Fibroblast of skin of abdomen (primary cell): ENCODE data around the gene INSM2. TPM values are rescaled to one million over a fixed set of nuclear protein-coding genes. Genes with fewer than 3 reads are reported as not detected.

ENCODE experiments used
- DNase-seq: peaks from one replicate; pipeline ENCODE4 v3.0.0-alpha.2; 2013
- polyA plus RNA-seq, 2 experiments: library from polyadenylated mRNA; unstranded; fragments of 120-200 nt; gene quantifications; one replicate each; pipeline ENCODE4 v1.2.1, GENCODE V29; 2013; ENCODE audit not compliant: insufficient read length in 2 of 2

INSM2 gene, protein sequence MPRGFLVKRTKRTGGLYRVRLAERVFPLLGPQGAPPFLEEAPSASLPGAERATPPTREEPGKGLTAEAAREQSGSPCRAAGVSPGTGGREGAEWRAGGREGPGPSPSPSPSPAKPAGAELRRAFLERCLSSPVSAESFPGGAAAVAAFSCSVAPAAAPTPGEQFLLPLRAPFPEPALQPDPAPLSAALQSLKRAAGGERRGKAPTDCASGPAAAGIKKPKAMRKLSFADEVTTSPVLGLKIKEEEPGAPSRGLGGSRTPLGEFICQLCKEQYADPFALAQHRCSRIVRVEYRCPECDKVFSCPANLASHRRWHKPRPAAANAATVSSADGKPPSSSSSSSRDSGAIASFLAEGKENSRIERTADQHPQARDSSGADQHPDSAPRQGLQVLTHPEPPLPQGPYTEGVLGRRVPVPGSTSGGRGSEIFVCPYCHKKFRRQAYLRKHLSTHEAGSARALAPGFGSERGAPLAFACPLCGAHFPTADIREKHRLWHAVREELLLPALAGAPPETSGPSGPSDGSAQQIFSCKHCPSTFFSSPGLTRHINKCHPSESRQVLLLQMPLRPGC
- polyA plus RNA-seq (2013, experiment 1 of 2; ENCODE audit: insufficient read length): not detected
- polyA plus RNA-seq (2013, experiment 2 of 2; ENCODE audit: insufficient read length): not detected

DNA sequence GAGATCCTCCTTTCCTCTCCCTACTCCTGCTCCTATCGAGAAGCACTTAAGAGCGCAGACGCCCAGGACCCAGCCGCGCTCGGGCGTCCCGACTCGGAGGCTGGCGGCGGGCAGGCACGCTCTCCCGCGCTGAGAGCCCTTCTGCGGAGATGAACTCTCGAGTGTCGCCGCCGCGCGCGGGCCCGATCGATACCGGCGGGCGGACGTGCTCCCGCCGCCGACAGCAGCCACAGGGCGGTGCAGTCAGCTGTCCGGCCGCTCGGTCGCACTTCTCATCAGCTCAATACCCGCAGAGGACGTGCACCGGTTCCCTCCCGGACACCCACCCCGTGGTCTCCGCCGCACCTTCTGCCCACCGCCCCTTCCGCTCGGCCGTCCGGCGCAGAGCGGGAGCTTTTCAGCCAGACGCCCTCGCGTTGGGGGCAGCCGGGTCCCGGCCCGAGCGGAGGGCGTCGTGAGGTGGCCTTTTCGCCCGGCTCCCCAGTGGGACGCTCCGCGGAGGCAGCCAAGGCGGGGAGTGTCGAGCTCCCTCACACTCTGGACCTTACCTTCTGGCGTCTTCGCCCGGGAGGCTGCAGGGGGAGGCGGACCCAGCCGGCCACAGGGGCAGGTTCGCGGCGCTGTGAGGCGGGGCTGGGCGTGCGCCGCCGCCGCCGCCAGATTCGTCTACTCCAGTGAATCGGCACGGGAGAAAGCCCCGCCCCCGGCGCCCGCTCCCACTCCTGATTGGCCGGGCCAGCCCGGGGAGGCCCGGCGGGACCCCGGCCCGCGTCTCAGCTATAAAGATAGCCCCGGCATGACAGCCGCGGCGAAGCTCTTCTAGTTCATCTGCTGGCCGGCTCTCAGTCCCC is at the start of gene INSM2:
INSM2 (plus strand) TSS at position 808 of the 851 bp plus-strand sequence. CDS start 89 bp downstream, outside the sequence.
- DNase-seq: peak; percentile 30

DNA sequence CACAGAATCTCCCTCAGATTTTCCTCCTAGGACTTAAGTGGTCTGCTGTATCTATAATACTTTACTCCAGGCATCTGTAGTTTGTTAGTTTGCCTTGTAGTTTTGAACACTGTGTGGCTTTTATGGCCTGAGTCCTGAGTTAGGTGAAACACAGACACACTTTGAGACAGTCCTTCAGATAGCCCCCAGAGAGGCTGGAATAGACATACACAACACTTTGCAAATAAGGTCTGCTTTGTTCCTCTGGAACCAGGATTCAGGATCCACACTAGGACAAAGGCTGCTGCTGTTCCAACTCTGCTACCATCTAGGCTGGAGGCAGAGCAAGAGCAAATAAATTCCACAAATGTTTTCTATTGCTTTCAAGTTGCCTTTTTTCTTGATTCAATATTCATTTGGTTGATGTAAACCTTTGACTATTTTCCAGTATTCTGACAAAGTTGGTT is 41.4 kb upstream of the INSM2 start:
- DNase-seq: no peak

DNA sequence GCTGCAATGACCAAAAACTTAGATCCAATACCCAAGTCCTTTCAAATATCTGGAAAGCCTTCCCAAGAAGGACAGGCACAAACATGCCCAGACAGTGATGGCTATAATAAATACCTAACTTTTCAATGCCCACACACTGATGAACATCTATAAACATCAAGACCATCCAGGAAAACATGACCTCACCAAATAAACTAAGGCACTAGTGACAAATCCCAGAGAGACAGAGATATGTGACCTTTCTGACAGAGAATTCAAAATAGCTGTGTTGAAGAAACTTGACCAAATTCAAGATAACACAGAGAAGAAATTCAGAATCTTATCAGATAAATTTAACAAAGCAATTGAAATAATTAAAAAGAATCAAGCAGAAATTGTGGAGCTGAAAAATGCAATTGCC is 38.7 kb upstream of the INSM2 start:
- DNase-seq: no peak

DNA sequence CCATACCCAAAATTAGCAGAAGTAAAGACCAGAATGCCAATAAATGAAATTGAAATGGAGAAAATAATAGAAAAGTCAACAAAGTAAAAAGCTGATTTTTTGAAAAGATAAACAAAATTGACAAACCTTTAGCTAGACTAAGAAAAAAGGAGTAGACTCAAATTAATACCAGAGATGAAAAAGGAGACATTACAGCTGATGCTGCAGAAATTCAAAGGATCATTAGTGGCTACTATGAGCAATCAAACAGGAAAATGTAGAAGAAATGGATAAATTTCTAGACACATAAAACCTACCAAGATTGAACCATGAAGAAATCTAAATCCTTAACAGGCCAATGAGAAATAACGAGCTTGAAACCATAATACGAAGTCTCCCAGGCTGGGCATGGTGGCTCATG is 34.8 kb upstream of the INSM2 start:
- no peak for DNase-seq

DNA sequence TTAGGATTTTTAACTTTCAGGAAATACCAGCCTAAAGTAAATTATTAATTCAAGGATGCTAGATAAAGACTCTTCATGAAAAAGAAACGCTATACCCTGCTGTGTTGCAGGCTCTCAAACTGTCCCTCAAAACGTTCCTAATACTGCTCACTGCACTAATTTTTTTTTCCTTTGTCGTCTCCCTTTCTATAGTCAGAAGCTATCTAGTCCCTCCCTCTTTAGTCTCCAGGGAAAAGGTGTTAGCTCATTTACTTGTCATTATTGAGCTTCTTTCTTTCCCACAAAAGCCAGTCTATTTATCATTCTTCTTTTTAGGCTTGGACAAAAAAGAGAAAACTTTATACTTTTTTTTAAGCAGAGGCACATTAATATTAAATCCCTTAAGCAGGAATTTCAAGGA is 30.3 kb upstream of the INSM2 start:
- DNase-seq: no peak

DNA sequence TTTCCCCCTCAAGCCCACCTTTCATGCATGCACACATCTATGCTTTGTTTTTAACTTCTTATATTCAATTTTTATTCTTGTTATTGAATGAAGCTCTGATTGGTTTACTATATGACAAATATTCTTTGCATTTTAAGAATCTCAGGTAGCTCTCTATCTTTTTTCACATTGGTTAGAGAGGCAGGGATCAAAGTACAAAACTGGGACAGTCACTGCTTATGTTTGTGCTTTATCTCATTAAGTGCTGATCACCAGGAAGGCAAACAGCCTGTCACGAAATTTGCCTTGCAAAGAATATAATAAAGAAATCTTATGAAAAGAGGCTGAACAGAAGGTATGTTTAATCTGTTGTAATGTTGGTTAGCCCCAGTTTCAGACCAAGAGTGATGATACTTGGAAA is 29.7 kb upstream of the INSM2 start:
- DNase-seq: no peak

DNA sequence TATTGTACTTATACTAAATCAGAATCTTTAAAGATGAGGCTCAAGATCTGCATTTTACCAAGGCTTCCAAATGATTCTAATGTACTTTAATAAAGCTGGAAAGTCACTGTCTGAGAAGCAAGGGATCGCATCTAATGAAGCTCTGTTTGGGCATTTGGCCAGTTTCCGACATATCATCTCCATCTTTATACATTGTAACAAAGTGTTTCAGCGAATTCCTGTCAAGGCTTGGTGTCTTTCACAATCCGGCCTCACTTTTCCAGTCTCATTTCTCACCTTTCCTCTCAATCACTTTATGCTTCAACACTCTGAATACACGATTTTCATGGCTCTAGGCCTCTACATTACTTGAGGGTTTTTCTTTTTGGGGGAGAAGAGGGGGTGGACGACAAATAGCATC is 27.5 kb upstream of the INSM2 start:
- no peak for DNase-seq

DNA sequence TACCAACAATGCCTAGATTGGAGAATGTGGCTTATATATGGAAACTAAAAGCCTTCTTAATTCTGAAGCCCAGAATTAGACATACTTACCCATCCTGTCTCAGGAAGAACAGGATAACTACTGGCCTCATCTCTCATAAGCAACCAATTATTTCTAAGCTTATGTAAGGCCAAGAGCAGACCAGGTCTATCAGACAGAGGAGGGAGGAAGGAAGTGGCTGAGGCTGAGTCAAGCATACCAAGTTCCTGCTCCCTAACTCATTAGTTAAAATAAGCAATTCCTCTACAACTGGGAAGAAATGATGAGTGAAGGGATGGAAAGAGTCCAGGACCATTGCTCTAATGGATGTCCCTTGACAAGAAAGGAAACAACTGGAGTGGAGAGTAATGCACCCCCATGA is 27.0 kb upstream of the INSM2 start:
- DNase-seq: peak; percentile 62

DNA sequence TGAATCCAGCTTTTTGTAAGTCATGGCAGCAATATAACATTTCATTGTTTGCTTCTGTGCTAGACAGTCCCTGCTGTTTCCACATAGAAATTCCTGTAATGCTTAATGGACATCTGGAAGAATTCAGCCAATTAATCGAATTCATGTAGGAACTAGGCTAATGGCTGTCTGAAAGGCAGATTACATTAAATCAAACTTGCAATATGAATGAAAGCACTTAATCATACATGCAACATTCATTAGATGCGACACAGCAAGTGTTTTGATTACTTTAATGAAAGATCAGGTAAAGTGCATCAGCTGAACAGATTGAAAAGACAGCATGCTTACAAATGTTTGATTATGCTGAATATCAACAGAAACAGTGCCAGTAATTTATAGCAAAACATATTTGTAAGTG is 24.1 kb upstream of the INSM2 start:
- no peak for DNase-seq

DNA sequence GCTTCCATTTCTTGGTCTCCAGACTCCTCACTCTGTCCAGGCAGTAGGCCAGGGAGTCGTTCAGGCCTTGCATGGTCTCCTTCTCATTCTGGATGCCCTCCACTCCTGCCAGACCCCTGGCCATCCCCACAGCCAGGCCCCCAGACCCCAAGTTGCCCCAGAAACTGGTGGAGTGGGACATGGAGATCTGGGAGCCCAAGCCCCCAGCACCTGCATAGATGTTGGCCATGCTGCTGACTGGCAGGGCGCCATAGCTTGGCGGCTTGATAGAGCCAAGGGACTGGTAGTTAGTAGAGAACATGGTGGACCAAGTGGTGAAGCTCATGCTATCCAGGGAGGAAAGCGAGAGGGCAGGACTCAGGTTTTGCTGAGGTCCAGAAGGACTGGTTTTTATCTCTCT is 21.2 kb upstream of the INSM2 start:
- no peak for DNase-seq

DNA sequence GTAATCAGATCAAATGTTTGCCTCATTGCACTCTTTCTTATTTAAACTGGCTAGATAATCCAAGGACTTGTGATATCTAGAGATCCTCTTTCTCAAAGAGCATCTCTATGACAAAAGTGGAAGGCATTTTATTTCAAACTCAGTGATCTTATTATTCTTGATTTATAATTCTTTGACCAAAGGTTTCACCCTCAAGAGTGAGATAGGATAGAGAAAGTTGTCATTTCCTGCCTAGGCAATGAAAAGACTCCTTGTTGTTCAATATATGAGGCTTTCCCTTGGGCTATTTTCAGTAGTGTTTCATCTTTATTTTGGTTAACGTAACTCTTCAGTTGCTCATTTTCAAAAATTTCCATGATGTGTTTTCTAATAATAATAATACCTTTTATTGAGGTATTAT is 18.0 kb upstream of the INSM2 start:
- no peak for DNase-seq

DNA sequence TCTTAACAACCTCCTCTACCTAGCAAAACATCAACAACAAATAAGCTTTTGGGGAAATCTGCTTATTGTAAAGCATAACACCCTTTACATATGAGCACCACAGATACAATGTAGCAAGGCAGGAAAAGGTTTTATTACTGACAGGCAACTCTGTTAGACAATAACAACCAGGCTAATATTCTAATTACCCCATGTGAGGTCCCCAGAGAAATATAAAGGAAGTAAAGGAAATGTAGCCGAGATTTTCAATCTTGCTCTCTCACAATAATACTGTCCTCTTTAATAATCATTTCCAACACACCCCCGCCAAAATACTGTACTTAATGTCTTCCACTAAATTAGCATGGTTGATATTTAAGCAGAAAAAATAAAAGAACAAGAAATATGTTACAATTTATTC is 14.0 kb upstream of the INSM2 start:
- no peak for DNase-seq

DNA sequence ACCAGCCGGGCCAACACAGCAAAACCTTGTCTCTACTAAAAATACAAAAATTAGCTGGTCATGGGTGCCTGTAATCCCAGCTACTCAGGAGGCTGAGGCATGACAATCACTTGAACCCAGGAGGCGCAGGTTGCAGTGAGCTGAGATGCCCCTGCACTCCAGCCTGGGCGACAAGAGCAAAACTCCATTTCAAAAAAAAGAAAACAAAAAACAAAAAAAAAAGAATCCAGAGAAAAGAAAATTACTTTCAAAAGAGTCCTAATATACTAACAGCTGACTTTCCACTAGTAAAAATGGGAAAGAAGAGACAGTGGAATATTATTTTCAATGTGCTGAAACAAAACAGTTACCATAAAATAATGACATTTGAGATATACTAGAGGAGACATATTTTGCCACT is 8.3 kb upstream of the INSM2 start:
- no peak for DNase-seq

DNA sequence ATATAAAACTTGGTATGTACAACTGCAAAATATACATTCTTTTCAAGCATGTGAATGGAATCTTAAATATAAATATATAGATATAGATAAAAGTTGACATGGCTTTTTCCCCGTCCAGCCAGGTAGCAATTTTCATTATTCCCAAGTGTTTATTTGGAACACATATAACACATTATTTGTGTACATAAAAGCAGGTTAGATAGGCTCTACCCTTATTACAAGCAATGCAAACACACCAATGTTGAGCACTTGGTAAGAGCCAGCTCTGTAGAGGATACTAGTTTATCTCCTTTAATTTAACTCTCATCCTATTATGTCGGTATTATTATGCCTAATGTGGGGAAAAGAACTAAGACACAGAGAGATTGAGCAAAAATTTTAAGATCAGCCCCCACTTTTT is 7.0 kb upstream of the INSM2 start:
- DNase-seq: no peak

DNA sequence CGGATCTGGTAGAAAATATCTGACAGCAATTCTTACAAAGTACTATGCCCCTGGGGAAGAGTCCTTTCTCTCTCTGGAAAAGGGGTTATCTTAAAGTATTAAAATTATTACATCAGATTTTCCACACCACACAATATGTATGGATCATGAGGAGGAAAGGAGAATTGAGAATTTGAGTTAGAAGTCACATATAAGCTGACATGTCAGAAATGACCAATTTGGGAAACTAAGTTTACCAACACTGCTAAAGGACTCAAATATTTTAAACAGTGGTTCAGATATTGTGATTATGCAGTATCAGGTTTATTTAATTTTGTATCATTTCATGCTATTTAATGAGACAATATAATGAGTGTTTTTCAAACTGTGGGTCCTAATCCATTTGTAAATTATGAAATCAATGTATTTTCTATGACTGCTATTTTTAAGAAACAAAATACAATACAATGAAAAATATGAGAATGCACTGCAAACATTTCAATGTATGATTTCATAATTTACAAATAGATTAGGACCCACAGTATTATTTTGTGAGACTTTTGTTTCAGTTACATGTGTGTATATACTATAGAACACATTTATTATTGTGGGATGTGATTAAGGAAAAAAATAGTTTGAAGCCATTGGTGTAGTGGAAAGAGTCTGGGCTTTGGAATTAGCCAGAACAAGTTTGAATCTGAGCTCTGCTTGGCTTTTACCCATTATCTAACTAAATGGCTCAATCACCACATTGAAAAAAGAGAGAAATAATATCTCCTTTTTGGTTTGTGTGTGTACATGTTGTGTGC is 1.8 kb upstream of the INSM2 start:
- no peak for DNase-seq

DNA sequence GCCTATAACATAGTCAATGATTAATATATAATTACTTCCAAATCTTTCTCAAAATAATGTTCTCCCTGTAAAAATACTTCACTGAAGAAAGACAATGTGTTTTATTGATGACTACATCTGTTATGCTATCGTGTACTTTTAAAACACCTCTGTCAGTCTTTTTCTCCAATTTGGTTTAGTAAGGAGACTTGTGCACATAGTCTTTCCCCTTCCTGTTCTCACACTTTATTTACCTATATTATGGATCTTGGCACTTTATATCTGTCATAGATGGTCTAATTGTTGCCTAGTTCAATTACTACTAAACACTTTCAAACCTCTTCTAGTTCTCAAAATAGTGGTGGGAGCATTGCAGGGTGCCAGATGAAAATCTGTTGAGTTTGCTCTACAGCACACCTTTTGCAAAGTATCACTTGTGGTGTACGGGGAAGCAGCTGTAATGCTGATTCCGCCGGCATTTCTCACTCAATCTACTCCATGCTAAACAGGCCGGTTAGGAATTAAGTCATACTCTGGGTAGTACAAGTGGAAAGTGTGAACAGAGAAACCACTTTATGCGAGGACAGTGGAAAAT is 1.1 kb upstream of the INSM2 start:
- DNase-seq: no peak

DNA sequence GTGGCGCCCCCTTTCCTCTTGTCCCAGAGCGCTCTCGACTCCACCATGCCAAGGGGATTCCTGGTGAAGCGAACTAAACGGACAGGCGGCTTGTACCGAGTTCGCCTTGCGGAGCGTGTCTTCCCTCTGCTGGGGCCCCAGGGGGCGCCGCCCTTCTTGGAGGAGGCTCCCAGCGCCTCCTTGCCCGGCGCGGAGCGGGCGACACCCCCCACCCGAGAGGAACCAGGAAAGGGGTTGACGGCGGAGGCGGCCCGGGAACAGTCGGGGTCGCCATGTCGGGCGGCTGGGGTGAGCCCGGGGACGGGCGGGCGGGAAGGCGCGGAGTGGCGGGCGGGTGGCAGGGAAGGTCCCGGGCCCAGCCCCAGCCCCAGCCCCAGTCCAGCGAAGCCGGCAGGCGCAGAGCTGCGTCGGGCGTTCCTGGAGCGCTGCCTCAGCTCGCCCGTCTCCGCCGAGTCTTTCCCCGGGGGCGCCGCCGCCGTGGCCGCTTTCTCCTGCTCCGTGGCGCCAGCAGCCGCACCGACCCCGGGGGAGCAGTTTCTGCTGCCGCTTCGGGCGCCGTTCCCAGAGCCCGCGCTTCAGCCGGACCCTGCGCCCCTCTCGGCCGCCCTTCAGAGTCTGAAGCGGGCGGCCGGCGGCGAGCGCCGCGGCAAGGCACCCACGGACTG is 376 bp downstream of the INSM2 start:
- peak; percentile 3 for DNase-seq

DNA sequence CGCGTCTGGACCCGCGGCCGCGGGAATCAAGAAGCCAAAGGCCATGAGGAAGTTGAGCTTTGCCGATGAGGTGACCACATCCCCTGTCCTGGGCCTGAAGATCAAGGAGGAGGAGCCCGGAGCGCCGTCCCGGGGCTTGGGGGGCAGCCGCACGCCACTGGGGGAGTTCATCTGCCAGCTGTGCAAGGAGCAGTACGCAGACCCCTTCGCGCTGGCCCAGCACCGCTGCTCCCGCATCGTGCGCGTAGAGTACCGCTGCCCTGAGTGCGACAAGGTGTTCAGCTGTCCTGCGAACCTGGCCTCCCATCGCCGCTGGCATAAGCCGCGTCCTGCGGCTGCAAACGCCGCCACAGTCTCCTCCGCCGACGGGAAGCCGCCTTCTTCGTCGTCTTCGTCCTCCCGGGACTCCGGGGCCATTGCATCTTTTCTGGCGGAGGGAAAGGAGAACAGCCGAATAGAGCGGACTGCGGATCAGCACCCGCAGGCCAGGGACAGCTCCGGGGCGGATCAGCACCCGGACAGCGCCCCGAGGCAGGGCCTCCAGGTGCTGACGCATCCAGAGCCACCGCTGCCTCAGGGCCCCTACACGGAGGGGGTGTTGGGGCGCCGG is 1.0 kb downstream of the INSM2 start:
- DNase-seq: peak; percentile 59

DNA sequence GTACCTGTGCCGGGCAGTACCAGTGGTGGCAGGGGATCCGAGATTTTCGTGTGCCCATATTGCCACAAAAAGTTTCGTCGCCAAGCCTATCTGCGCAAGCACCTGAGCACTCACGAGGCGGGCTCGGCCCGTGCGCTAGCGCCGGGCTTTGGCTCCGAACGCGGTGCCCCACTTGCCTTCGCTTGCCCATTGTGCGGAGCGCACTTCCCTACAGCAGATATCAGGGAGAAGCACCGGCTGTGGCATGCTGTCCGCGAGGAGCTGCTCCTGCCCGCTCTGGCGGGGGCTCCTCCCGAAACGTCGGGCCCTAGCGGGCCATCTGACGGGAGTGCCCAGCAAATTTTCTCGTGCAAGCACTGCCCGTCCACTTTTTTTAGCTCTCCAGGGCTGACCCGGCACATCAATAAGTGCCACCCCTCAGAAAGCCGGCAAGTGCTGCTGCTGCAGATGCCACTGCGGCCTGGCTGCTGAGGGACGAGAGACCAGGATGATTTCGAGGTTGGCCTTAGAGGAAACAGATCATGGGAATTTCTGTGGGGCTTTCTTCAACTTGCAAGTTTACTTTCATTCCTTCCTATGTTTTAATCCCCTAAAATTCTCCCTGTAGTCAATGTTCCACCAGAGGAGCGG is 1.6 kb downstream of the INSM2 start:
- no peak for DNase-seq

DNA sequence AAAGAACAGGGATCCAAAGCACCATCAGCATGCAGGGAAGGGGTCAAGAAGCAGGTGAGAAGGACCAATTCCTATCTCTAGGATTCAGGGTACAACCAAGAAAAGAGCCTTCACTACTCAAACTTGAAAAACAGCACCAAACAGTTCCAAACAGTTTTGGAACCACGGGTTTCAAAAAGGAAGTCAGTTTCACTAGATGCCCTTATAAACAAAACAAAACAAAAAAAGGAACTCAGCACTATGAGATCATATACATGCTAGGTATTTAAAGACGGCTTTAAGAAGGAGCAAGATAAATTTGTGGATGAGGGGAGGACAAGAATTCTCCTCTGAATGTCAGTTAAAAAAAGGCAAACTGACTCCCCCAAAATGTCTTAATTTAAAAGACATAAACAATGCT is 6.0 kb downstream of the INSM2 start:
- no peak for DNase-seq

DNA sequence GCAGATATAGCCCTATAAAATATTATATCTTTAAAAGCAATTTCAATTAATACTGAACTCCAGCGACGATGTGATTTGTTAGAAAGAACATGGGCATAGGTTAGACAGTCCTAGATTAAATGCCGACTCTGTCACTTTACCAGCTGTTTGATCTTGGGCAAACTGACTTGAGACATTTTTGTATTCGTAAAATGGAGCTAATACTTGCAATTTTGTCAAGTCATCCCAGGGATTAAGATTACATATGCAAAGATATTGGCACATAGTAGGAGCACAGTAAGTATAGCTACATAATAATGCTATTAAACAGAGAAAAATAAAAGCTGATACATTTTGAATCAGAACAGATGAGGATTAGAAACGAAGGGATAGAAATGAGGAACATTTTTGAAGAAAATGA is 9.0 kb downstream of the INSM2 start:
- no peak for DNase-seq
